ENCODE measurements around the gene LRRN3.

The LRRN3 gene

DNA sequence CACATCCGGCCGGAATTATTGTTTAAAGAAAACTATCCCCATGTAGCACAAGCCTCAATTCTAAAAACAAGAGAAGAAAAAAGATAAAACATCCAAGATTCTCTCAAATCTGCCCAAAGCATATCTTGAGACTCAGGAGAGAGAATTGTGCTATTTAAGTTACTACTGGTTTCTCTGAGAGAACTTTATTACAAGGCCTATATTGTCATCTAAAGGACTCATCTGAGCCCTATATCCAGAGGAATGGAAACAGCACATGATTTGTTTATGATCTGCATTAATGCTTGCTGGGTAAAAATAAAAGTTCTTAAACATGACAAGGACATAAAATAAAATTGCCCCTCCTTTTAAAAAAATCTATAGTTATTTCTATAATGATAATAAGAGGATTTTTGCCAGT, 25.0 kb downstream of the LRRN3 start:
- no peak for DNase-seq (ENCODE audit: low read depth, low spot score)
- Histone ChIP-seq H3K4me3 (no peak overlapping the region), H3K9me3 (ENCODE audit: low read depth, low read length) (no peaks in the 10 kb centered on the region), H3K9ac (ENCODE audit: insufficient read length) (no peak overlapping the region), H3K27ac (no peak overlapping the region), H3K36me3 (ENCODE audit: insufficient read depth, low read length) (no peaks in the 10 kb centered on the region)
- TF ChIP-seq POLR2AphosphoS5 (IDR thresholded peaks at IDR 0.05; ENCODE audit: borderline replicate concordance, low read depth, low read length) = no peak

DNA sequence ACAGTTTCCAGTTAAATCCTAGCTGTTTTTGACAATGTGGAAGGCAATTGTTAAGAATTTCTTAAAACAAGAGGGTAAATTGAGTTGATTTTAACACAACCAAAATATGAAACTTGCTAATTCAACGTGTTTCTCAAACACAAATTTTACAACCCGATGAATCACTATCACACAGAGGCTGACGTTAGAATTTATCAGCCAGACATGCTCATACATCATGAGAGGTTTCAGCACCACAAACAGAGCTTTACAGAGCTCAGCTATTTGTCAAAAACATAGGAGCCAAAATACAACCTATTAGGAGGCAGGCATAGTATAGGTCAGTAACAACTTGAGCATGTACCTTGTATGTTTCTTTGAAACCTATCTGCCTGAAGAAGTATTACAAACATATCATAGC, 36.1 kb downstream of the LRRN3 start:
- Histone ChIP-seq H3K9me3 (ENCODE audit: low read depth, low read length) (no peaks in the 10 kb centered on the region), H3K9ac (ENCODE audit: insufficient read length) (no peak overlapping the region), H3K27ac (no peak overlapping the region), H3K36me3 (ENCODE audit: insufficient read depth, low read length) (no peaks in the 10 kb centered on the region), H3K4me3 (no peak overlapping the region)
- DNase-seq (ENCODE audit: low read depth, low spot score) = no peak
- TF ChIP-seq FOXP2 (optimal IDR thresholded peaks at IDR 0.05; ENCODE audit: control extremely low read depth, extremely low read length, insufficient read depth) = no peak
- TF ChIP-seq POLR2AphosphoS5 (IDR thresholded peaks at IDR 0.05; ENCODE audit: borderline replicate concordance, low read depth, low read length) = no peak
- TF ChIP-seq EZH2 (IDR thresholded peaks at IDR 0.05) = no peak

DNA sequence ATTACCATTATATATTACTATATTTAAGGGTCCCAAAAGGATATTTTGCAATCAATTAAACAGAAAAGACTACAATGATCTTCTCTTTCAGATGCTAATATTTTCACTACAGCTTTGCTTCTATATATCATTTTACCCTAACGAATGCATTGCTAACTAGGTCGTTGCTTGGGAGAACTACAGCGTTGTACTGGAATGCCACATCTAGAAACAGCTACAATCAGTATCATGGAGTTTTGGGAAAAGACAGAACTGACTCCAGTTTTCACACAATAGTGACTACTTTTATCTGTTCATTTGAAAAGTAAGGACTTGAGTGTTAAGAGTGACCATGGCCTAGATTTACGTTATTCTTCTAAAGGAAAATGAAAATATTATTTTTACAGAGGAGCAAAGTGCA, 38.5 kb downstream of the LRRN3 start:
- no peak for DNase-seq (ENCODE audit: low read depth, low spot score)
- no peak overlapping the region for H3K4me3 ChIP-seq
- TF ChIP-seq EZH2 (IDR thresholded peaks at IDR 0.05) (no peak), FOXP2 (optimal IDR thresholded peaks at IDR 0.05; ENCODE audit: control extremely low read depth, extremely low read length, insufficient read depth) (no peak)
- no peaks in the 10 kb centered on the region for H3K9me3 ChIP-seq (ENCODE audit: low read depth, low read length)
- H3K36me3 ChIP-seq (ENCODE audit: insufficient read depth, low read length) = no peaks in the 10 kb centered on the region
- H3K27ac ChIP-seq = no peak overlapping the region
- no peak overlapping the region for H3K9ac ChIP-seq (ENCODE audit: insufficient read length)

DNA sequence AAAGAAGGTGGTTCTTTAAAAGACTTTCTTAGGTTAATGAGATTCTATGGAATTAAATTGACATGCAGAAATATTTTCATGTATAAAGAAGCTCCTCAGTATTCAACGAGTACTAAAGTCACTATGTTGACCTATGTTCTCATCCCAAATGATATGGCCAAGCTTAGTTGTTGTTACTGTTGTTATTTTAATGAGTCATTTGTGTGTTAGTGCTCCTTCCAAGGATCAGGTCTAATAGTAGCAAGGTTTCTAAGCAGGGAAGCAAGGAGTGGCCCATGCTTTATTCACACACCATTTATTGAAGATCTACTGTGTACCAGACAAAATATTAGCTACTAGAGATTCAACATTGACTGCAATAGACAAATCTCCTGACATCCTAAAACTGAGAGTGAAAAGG, 41.9 kb downstream of the LRRN3 start:
- TF ChIP-seq POLR2AphosphoS5 (IDR thresholded peaks at IDR 0.05; ENCODE audit: borderline replicate concordance, low read depth, low read length) (no peak), FOXP2 (optimal IDR thresholded peaks at IDR 0.05; ENCODE audit: control extremely low read depth, extremely low read length, insufficient read depth) (no peak)
- H3K36me3 ChIP-seq (ENCODE audit: insufficient read depth, low read length) = no peaks in the 10 kb centered on the region
- H3K4me3 ChIP-seq = no peak overlapping the region
- no peak for DNase-seq (ENCODE audit: low read depth, low spot score)
- H3K27ac ChIP-seq = no peak overlapping the region
- no peaks in the 10 kb centered on the region for H3K9me3 ChIP-seq (ENCODE audit: low read depth, low read length)
- no peak overlapping the region for H3K9ac ChIP-seq (ENCODE audit: insufficient read length)

DNA sequence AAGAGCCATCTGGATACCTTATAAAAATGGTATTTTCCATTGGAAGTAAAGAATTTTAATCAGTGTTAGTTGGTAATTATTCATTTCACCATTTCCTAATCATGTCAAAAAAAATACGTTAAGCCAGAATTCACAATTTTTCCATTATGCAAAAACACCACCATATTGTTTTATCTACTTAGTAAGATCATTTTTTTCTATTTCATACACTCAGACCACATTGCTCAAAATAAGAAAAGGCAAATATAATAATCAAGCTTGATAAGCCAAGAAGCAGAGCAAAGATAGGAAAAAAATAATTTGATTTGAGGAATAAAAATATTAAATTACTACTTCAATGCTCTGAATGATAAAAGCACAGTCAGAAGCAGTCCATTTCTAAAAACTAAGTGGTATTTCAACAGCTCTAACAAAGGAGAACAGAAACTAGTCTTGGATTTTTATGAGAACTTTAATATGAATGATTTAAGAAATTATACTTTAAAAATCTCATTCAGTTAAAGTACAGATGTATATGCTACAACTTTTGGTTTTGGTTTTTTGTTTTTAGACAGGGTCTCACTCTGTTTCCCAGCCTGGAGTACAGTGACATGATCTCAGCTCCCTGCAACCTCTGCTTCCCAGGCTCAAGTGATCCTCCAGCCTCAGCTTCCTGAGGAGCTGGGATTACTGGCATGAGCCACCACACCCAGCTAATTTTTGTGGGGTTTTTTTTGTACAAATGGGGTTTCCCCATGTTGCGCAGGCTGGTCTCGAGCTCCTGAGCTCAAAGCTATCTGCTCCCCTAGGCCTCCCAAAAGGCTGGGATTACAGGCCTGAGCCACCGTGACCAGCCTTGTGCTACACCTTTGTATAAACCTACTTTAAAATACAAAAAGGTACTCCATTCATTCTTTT, 46.6 kb downstream of the LRRN3 start:
- H3K9ac ChIP-seq (ENCODE audit: insufficient read length) = peak overlapping the region; percentile 55
- DNase-seq (ENCODE audit: low read depth, low spot score) = no peak
- TF ChIP-seq EZH2 (IDR thresholded peaks at IDR 0.05) = no peak
- no peak for TF ChIP-seq POLR2AphosphoS5 (IDR thresholded peaks at IDR 0.05; ENCODE audit: borderline replicate concordance, low read depth, low read length)
- TF ChIP-seq FOXP2 (optimal IDR thresholded peaks at IDR 0.05; ENCODE audit: control extremely low read depth, extremely low read length, insufficient read depth) = no peak
- H3K27ac ChIP-seq = peak overlapping the region; percentile 93
- H3K36me3 ChIP-seq (ENCODE audit: insufficient read depth, low read length) = no peaks in the 10 kb centered on the region
- H3K4me3 ChIP-seq = peak overlapping the region; percentile 60
- H3K9me3 ChIP-seq (ENCODE audit: low read depth, low read length) = no peaks in the 10 kb centered on the region

DNA sequence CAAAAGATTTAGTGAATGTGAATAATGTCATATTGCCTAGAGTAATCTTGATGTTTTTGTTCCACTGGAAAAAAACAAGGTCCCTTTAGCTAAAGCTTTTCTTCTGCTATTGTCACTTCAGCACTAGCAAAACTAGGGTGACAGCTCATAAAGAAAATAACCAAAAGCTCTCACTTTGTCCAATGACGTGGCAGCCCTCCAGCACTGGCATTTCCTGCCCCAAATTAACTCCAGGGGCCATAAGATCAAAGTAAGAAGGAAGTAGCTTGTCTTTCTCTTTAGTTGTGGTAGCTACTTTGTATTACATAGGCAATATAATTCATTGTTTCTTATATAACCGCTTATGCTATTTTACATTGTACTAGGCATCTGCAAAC, 47.3 kb downstream of the LRRN3 start:
- no peak for TF ChIP-seq EZH2 (IDR thresholded peaks at IDR 0.05)
- Histone ChIP-seq H3K4me3 (peak overlapping the region; percentile 60), H3K9ac (ENCODE audit: insufficient read length) (peak overlapping the region; percentile 55), H3K36me3 (ENCODE audit: insufficient read depth, low read length) (no peaks in the 10 kb centered on the region), H3K9me3 (ENCODE audit: low read depth, low read length) (no peaks in the 10 kb centered on the region), H3K27ac (peak overlapping the region; percentile 93)
- DNase-seq (ENCODE audit: low read depth, low spot score) = peak; percentile 76

DNA sequence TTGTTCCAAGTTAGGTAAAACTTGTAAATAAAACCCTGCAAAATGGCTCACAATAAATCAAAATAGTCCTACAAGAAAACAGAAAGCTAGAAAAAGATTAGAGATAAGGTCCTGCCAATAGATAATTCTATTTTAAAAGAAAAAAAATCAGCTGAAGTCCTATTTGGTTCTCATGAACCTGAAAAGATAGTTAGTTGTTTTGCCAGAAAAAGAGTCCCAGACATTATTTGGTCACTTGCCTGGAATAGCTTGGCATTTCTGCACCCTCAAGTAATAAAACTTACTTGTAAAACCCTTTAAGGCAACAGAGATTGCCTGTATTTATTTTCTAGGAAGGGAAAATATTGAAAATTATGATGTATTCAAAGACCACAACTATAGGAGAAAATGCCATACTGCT, 47.7 kb downstream of the LRRN3 start:
- H3K4me3 ChIP-seq = peak overlapping the region; percentile 60
- peak overlapping the region; percentile 2 for H3K9ac ChIP-seq (ENCODE audit: insufficient read length)
- H3K36me3 ChIP-seq (ENCODE audit: insufficient read depth, low read length) = no peaks in the 10 kb centered on the region
- no peaks in the 10 kb centered on the region for H3K9me3 ChIP-seq (ENCODE audit: low read depth, low read length)
- no peak for DNase-seq (ENCODE audit: low read depth, low spot score)
- TF ChIP-seq POLR2AphosphoS5 (IDR thresholded peaks at IDR 0.05; ENCODE audit: borderline replicate concordance, low read depth, low read length) (no peak), FOXP2 (optimal IDR thresholded peaks at IDR 0.05; ENCODE audit: control extremely low read depth, extremely low read length, insufficient read depth) (no peak)
- H3K27ac ChIP-seq = peak overlapping the region; percentile 93

DNA sequence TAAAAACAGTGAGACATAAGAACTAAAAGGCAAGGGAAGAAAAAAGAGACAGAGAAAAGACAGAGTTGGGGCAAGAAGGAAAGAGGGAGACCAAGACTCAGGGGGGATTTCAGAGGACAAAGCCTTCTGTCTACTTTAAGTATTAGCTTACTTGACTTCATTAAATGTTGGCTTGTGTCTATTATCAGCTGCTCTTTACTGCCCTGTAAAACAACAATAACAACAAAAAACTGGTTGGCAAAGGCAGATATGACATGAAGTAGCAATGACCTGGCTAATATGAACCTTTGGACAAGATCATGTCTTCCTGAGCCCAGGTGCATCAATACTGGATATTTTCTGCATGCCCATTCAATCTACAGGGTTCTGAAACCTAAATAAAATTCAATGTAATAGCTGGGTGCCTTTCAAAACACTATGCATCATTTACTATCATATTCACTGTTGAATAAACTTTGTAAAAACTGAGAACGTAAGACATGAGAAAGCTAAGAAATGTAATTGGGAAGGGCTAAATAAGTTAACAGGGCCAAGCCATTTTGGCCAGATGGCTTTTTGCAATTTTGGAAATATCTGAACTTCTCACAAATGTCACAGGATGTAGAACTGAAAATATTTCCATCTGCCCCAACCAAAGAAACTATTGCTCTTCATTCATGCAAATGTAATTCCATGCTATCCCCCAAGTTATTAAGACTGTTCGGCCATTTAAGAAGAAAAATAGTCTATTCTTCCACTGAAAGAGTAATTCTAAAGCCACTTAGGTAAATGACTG, 49.4 kb downstream of the LRRN3 start:
- H3K4me3 ChIP-seq = no peak overlapping the region
- H3K36me3 ChIP-seq (ENCODE audit: insufficient read depth, low read length) = no peaks in the 10 kb centered on the region
- TF ChIP-seq POLR2AphosphoS5 (IDR thresholded peaks at IDR 0.05; ENCODE audit: borderline replicate concordance, low read depth, low read length) (no peak), EZH2 (IDR thresholded peaks at IDR 0.05) (no peak), FOXP2 (optimal IDR thresholded peaks at IDR 0.05; ENCODE audit: control extremely low read depth, extremely low read length, insufficient read depth) (no peak)
- no peak overlapping the region for H3K9ac ChIP-seq (ENCODE audit: insufficient read length)
- no peak overlapping the region for H3K27ac ChIP-seq
- DNase-seq (ENCODE audit: low read depth, low spot score) = no peak
- no peaks in the 10 kb centered on the region for H3K9me3 ChIP-seq (ENCODE audit: low read depth, low read length)
